H9 (cell line): ENCODE data around the gene USP36. TPM values are rescaled to one million over a fixed set of nuclear protein-coding genes. Genes with fewer than 3 reads are reported as not detected.

Experiments
- DNase-seq: peaks from one replicate; pipeline ENCODE4 v3.0.0-alpha.2; 2017
- H2AFZ ChIP-seq: one replicate; pipeline ENCODE4 v1.6.1; 2013; ENCODE audit warnings: mild to moderate bottlenecking, low read length, control low read depth, moderate library complexity
- H2AK5ac ChIP-seq: 2 replicates; pipeline ENCODE4 v1.6.1; 2013; ENCODE audit warnings: low read length, control low read depth, mixed read lengths; ENCODE audit not compliant: insufficient read length
- H2BK120ac ChIP-seq: one replicate; pipeline ENCODE4 v1.6.1; 2013; ENCODE audit warnings: low read depth, mild to moderate bottlenecking, low read length, control low read depth, inconsistent platforms; ENCODE audit not compliant: poor library complexity, severe bottlenecking
- H2BK12ac ChIP-seq: 2 replicates; pipeline ENCODE4 v1.6.1; 2013; ENCODE audit warnings: low read length, control low read depth, mixed read lengths, low read depth; ENCODE audit not compliant: insufficient read length
- H2BK15ac ChIP-seq: 2 replicates; pipeline ENCODE4 v1.6.1; 2013; ENCODE audit warnings: low read depth, low read length, control low read depth
- H2BK20ac ChIP-seq: one replicate; pipeline ENCODE4 v1.6.1; 2013; ENCODE audit warnings: low read depth, mild to moderate bottlenecking, low read length, control low read depth, inconsistent platforms; ENCODE audit not compliant: poor library complexity, severe bottlenecking
- H2BK5ac ChIP-seq: 2 replicates; pipeline ENCODE4 v1.6.1; 2013; ENCODE audit warnings: low read length, control low read depth, mixed read lengths; ENCODE audit not compliant: insufficient read length
- H3K14ac ChIP-seq: 2 replicates; pipeline ENCODE4 v1.6.1; 2013; ENCODE audit warnings: low read length, control low read depth; ENCODE audit not compliant: insufficient read depth
- H3K18ac ChIP-seq: 2 replicates; pipeline ENCODE4 v1.6.1; 2013; ENCODE audit warnings: low read depth, mild to moderate bottlenecking, mixed read lengths, low read length, control low read depth; ENCODE audit not compliant: insufficient read length
- H3K23ac ChIP-seq: 2 replicates; pipeline ENCODE4 v1.6.1; 2013; ENCODE audit warnings: low read length, control low read depth, mixed read lengths, low read depth; ENCODE audit not compliant: insufficient read length
- H3K23me2 ChIP-seq: 2 replicates; pipeline ENCODE4 v1.6.1; 2013; ENCODE audit warnings: low read depth, mild to moderate bottlenecking, mixed read lengths, low read length, control low read depth; ENCODE audit not compliant: insufficient read length, poor library complexity, severe bottlenecking
- H3K27ac ChIP-seq: 2 replicates; pipeline ENCODE4 v1.5.1; 2013; ENCODE audit warnings: low read length, control low read depth, mixed read lengths, low read depth; ENCODE audit not compliant: insufficient read length
- H3K27me3 ChIP-seq: 2 replicates; pipeline ENCODE4 v1.6.1; 2013; ENCODE audit warnings: low read length, control low read depth, inconsistent platforms; ENCODE audit not compliant: insufficient read depth
- H3K4ac ChIP-seq: 2 replicates; pipeline ENCODE4 v1.6.1; 2013; ENCODE audit warnings: low read depth, mild to moderate bottlenecking, control low read depth, inconsistent platforms, low read length, moderate library complexity
- H3K4me1 ChIP-seq: 2 replicates; pipeline ENCODE4 v1.6.1; 2013; ENCODE audit warnings: low read length, control low read depth, inconsistent platforms; ENCODE audit not compliant: insufficient read depth
- H3K4me2 ChIP-seq: 2 replicates; pipeline ENCODE4 v1.6.1; 2013; ENCODE audit warnings: low read length, control low read depth, mixed read lengths; ENCODE audit not compliant: insufficient read length, insufficient read depth
- H3K56ac ChIP-seq: 2 replicates; pipeline ENCODE4 v1.6.1; 2013; ENCODE audit warnings: low read depth, mild to moderate bottlenecking, mixed read lengths, low read length, control low read depth; ENCODE audit not compliant: insufficient read length
- H3K79me1 ChIP-seq: 2 replicates; pipeline ENCODE4 v1.6.1; 2013; ENCODE audit warnings: low read depth, mild to moderate bottlenecking, moderate library complexity, low read length, control low read depth, inconsistent platforms; ENCODE audit not compliant: insufficient read depth, poor library complexity, severe bottlenecking
- H3K79me2 ChIP-seq: 2 replicates; pipeline ENCODE4 v1.6.1; 2013; ENCODE audit warnings: low read length, control low read depth, inconsistent platforms; ENCODE audit not compliant: insufficient read depth
- H3K9ac ChIP-seq: 2 replicates; pipeline ENCODE4 v1.6.1; 2013; ENCODE audit warnings: low read length, control low read depth, mixed read lengths; ENCODE audit not compliant: insufficient read length; ENCODE audit errors: extremely low read depth
- H3K9me3 ChIP-seq: one replicate; pipeline ENCODE4 v1.6.1; 2013; ENCODE audit warnings: low read depth, low read length, inconsistent platforms; ENCODE audit not compliant: control insufficient read depth
- H3T11ph ChIP-seq: one replicate; pipeline ENCODE4 v1.6.1; 2013; ENCODE audit warnings: mild to moderate bottlenecking, low read length, control low read depth, inconsistent platforms
- H4K20me1 ChIP-seq: one replicate; pipeline ENCODE4 v1.6.1; 2013; ENCODE audit not compliant: control insufficient read depth, insufficient read length, insufficient read depth
- H4K5ac ChIP-seq: 2 replicates; pipeline ENCODE4 v1.6.1; 2013; ENCODE audit warnings: low read depth, mild to moderate bottlenecking, mixed read lengths, low read length, control low read depth; ENCODE audit not compliant: insufficient read length
- H4K8ac ChIP-seq: replicated peaks from 2 replicates; pipeline ENCODE4 v1.6.1; 2013; ENCODE audit warnings: low read length, control low read depth, mixed read lengths, low read depth; ENCODE audit not compliant: insufficient read length
- H4K91ac ChIP-seq: 2 replicates; pipeline ENCODE4 v1.6.1; 2013; ENCODE audit warnings: low read depth, mild to moderate bottlenecking, moderate library complexity, mixed read lengths, low read length, control low read depth; ENCODE audit not compliant: insufficient read length
- H3K27ac Mint-ChIP-seq, 3 experiments: 2 replicates in 2 of 3; 3 replicates in 1 of 3; pipeline ENCODE4 v1.8.0; 2020 to 2021; ENCODE audit warnings: mixed read lengths in 3 of 3, mild to moderate bottlenecking in 1 of 3, moderate library complexity in 1 of 3
- H3K27me3 Mint-ChIP-seq: 2 replicates; pipeline ENCODE4 v1.8.0; 2021; ENCODE audit warnings: low read depth, mild to moderate bottlenecking, moderate library complexity, mixed read lengths
- H3K36me3 Mint-ChIP-seq, 3 experiments: 2 replicates in 2 of 3; 3 replicates in 1 of 3; pipeline ENCODE4 v1.8.0; 2020 to 2021; ENCODE audit warnings: low read depth in 3 of 3, mixed read lengths in 3 of 3; ENCODE audit not compliant: insufficient read depth in 1 of 3
- H3K4me1 Mint-ChIP-seq, 2 experiments: 2 replicates each; pipeline ENCODE4 v1.8.0; 2020; ENCODE audit warnings: mixed read lengths in 2 of 2
- H3K4me3 Mint-ChIP-seq, 2 experiments: 2 replicates in 1 of 2; 3 replicates in 1 of 2; pipeline ENCODE4 v1.8.0; 2020 to 2021; ENCODE audit warnings: mild to moderate bottlenecking in 2 of 2, mixed read lengths in 2 of 2, moderate library complexity in 1 of 2
- H3K9me3 Mint-ChIP-seq, 2 experiments: 2 replicates in 1 of 2; 3 replicates in 1 of 2; pipeline ENCODE4 v1.8.0; 2020; ENCODE audit warnings: mild to moderate bottlenecking in 2 of 2, mixed read lengths in 2 of 2, moderate library complexity in 1 of 2
- CTCF ChIP-seq: fragments of 200-600 bp; sonication (generic); conservative IDR thresholded peaks from 3 replicates; pipeline ENCODE4 v1.8.0; 2021; ENCODE audit warnings: antibody characterized with exemption, mild to moderate bottlenecking
- WGBS: extraction: QIAGEN DNeasy Blood & Tissue Kit; methylation state at CpG from one replicate; pipeline ENCODE4 v1.1.7; 2013; ENCODE audit warnings: missing lambda C conversion rate, low lambda C conversion rate, mixed read lengths; ENCODE audit not compliant: insufficient read length; ENCODE audit errors: extremely low coverage; 5-methylcytosine and 5-hydroxymethylcytosine counted together
- total RNA-seq: library from RNA; stranded (reverse); gene quantifications from 2 replicates; pipeline ENCODE4 v1.2.1, GENCODE V29; 2021

The USP36 gene
- total RNA-seq, 1 experiment from 2014 or later, result 106 TPM

- Histone ChIP-seq H2BK120ac (no peak overlapping the region), H4K20me1 (no peaks in the 10 kb centered on the region), H2BK5ac (no peak overlapping the region), H3K18ac (no peak overlapping the region), H3K9me3 (no peaks in the 10 kb centered on the region), H2AFZ (no peak overlapping the region), H2BK12ac (no peak overlapping the region), H3K4ac (no peak overlapping the region), H4K8ac (no peak overlapping the region), H3K79me2 (no peaks in the 10 kb centered on the region), H2AK5ac (no peak overlapping the region), H3K23ac (no peak overlapping the region), H4K91ac (no peak overlapping the region), H3K4me1 (peaks cover 2% of the 10 kb centered on the region; the same call in 1 of the 2 replicates), H3K79me1 (no peaks in the 10 kb centered on the region), H3K14ac (no peak overlapping the region), H3T11ph (no peak overlapping the region), H3K9ac (no peak overlapping the region), H4K5ac (no peak overlapping the region), H3K23me2 (no peaks in the 10 kb centered on the region), H3K56ac (no peak overlapping the region), H3K4me2 (no peak overlapping the region), H2BK20ac (no peak overlapping the region), H3K27me3 (no peaks in the 10 kb centered on the region), H2BK15ac (no peak overlapping the region), H3K27ac (no peak overlapping the region)
- Mint-ChIP-seq H3K4me1 (peaks cover 16 to 21% of the 10 kb centered on the region in 2 experiments), H3K27ac (no peak overlapping the region), H3K36me3 (no peaks in the 10 kb centered on the region), H3K9me3 (no peaks in the 10 kb centered on the region), H3K4me3 (no peak overlapping the region), H3K27me3 (no peaks in the 10 kb centered on the region; the same call in 1 of the 2 replicates)
- DNase-seq, result no peak
- WGBS, result no CpG with 5 or more reads among the region's 8 CpGs
- no peak for TF ChIP-seq CTCF
Observed at GRCh38 chr17:78885956-78886355, 45.3 kb upstream of the USP36 start.
